Neuron (in vitro differentiated cells): ENCODE results near the gene POTEM.
"Not testable (repeated sequence)": the region's sequence is repeated elsewhere in the genome, so short reads cannot be mapped to it uniquely, and the experiment has no call there.

Source experiments
- H2AFZ ChIP-seq: one replicate; pipeline ENCODE4 v1.6.1; 2013; ENCODE audit warnings: low read depth, mild to moderate bottlenecking, inconsistent platforms, low read length, moderate library complexity
- H3K27me3 ChIP-seq: one replicate; pipeline ENCODE4 v1.6.1; 2013; ENCODE audit warnings: low read length; ENCODE audit not compliant: insufficient read depth
- H3K36me3 ChIP-seq: one replicate; pipeline ENCODE4 v1.6.1; 2013; ENCODE audit warnings: low read length; ENCODE audit not compliant: insufficient read depth
- H3K4me1 ChIP-seq: one replicate; pipeline ENCODE4 v1.6.1; 2013; ENCODE audit warnings: low read length; ENCODE audit not compliant: insufficient read depth
- H3K4me3 ChIP-seq: 2 replicates; pipeline ENCODE4 v1.5.1; 2013; ENCODE audit warnings: mild to moderate bottlenecking, low read length, moderate library complexity
- H3K9me3 ChIP-seq: one replicate; pipeline ENCODE4 v1.6.1; 2013; ENCODE audit warnings: low read length

Gene POTEM

GRCh38 chr14:19006490-19006889, 39.3 kb downstream of the POTEM start:
- H3K4me3 ChIP-seq, result not testable (repeated sequence)

GRCh38 chr14:19007678-19008077, 40.4 kb downstream of the POTEM start:
- not testable (repeated sequence) for H3K9me3 ChIP-seq, H3K27me3 ChIP-seq, H2AFZ ChIP-seq, H3K4me1 ChIP-seq, H3K4me3 ChIP-seq, H3K36me3 ChIP-seq

More at GRCh38 chr14:19006490-19006889, 39.3 kb downstream of the POTEM start:
- H3K4me1 ChIP-seq, H3K9me3 ChIP-seq, H3K36me3 ChIP-seq, H3K27me3 ChIP-seq, H2AFZ ChIP-seq: not testable (repeated sequence)

DNA sequence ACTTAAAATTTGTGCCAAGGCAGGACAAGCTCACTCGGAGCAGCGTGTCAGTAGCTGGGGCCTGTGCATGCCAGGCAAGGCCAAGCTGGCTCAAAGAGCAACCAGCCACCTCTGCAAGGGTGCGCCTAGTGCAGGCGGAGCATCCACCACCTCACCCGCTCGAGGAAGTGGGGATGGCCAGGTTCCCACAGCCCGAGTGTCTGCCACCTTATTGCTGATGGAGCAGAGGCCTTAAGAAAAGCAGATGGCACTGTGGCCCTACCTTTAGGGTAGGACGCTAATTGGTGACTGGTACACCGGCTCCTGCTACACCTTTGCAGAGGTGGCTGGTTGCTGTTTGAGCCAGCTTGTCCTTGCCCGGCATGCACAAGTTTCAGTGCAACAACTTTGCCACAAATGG, 43.8 kb downstream of the POTEM start:
- H3K4me3 ChIP-seq, H3K36me3 ChIP-seq, H2AFZ ChIP-seq, H3K27me3 ChIP-seq, H3K4me1 ChIP-seq, H3K9me3 ChIP-seq: not testable (repeated sequence)

DNA sequence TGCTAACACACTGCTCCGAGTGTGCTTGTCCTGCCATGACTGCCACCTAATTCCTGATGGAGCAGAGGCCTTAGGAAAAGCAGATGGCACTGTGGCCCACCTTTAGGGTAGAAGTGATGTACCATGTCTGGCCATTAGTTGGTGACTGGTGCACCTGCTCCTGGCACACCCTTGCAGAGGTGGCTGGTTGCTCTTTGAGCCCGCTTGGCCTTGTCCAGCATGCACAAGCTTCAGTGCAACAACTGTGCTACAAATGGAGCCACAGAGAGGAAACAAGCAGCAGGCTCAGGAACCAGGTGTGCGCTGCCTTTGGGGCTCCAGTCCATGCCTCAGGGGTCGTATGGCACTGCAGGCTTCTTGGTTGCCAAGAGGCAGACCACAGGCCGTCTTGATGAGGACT, 44.5 kb downstream of the POTEM start:
- H3K27me3 ChIP-seq, H3K4me1 ChIP-seq, H2AFZ ChIP-seq, H3K4me3 ChIP-seq, H3K36me3 ChIP-seq, H3K9me3 ChIP-seq: not testable (repeated sequence)

GRCh38 chr14:19015185-19015584, 48.0 kb downstream of the POTEM start:
- not testable (repeated sequence) for H2AFZ ChIP-seq, H3K27me3 ChIP-seq, H3K36me3 ChIP-seq, H3K9me3 ChIP-seq, H3K4me3 ChIP-seq, H3K4me1 ChIP-seq

- not testable (repeated sequence) for H3K4me3 ChIP-seq, H2AFZ ChIP-seq, H3K9me3 ChIP-seq, H3K4me1 ChIP-seq, H3K27me3 ChIP-seq, H3K36me3 ChIP-seq
Observed at GRCh38 chr14:19025080-19025589, 57.9 kb downstream of the POTEM start.

GRCh38 chr14:19026649-19027351, 59.6 kb downstream of the POTEM start:
- H3K4me3 ChIP-seq, H3K36me3 ChIP-seq, H3K27me3 ChIP-seq, H3K9me3 ChIP-seq, H2AFZ ChIP-seq, H3K4me1 ChIP-seq: not testable (repeated sequence)

DNA sequence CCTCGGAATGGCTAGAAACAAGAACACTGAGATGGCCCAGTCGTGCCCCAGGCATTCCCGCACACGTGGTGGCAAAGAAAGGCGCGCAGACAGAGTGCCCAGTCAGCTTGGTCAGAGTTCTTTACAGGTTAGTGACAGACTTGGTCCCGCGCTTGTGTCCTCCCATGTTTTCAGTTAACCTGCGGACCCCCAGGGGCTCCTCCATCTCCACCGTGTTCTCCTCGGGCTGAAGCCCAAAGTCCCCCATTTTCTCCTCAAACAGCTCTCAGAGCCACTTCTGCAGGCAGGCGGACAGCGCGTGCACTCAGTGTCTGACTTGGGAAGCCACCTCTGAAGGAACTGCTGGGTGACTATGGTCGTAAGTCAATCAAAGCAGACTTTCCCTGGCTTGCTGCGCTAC, 60.7 kb downstream of the POTEM start:
- H2AFZ ChIP-seq, H3K27me3 ChIP-seq, H3K4me1 ChIP-seq, H3K4me3 ChIP-seq, H3K36me3 ChIP-seq, H3K9me3 ChIP-seq: not testable (repeated sequence)

DNA sequence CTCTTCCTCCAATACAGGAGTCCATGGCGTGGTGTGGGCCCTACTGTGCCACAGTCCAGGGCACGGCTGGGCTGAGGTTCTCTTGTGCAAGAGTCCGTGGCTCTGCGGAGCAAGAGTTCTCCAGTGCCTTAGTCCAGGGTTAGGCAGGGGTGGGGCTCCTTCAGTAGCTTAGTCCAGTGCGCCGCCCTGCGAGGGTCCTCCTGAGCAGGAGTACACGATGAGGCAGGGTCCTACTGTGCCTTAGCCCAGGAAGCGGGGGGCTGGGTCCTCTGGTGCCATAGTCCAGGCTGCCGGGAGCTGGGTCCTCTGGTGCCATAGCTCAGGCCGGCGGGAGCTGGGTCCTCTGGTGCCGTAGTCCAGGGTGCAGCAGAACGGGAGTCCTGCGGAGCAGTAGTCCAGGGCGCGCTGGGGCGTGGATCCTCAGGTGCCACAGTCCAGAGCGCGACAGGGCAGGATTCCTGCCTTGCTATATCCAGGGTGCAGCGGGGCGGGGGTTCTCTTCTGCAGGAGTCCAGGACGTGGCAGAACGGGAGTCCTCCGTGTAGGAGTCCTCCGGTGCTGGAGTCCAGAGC, 69.7 kb downstream of the POTEM start:
- not testable (repeated sequence) for H3K36me3 ChIP-seq, H3K4me3 ChIP-seq, H3K27me3 ChIP-seq, H3K9me3 ChIP-seq, H2AFZ ChIP-seq, H3K4me1 ChIP-seq

GRCh38 chr14:19038060-19038664, 70.9 kb downstream of the POTEM start:
- not testable (repeated sequence) for H2AFZ ChIP-seq, H3K36me3 ChIP-seq, H3K9me3 ChIP-seq, H3K4me3 ChIP-seq, H3K4me1 ChIP-seq, H3K27me3 ChIP-seq

DNA sequence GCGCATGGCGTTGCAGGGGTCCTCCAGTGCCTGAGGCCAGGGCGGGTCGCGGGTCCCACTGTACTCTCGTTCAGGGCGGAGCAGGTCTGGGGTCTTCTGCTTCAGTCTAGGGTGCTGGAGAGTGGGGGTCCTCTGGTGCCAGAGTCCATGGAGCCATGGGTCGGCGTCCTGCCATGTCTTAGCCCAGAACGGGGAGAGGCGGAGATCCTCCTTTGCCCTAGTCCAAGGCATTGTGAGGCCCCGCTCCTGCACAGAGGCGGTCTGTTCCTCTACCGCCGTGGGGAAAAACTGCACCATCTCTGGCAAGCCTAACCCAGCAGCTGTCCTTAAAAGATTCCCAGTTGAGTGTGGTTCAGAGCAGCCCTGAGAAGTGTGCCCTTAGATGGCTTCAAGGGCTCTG, 71.6 kb downstream of the POTEM start:
- not testable (repeated sequence) for H3K36me3 ChIP-seq, H2AFZ ChIP-seq, H3K27me3 ChIP-seq, H3K9me3 ChIP-seq, H3K4me1 ChIP-seq, H3K4me3 ChIP-seq

- H3K9me3 ChIP-seq, H3K27me3 ChIP-seq, H3K36me3 ChIP-seq: not testable (repeated sequence)
Observed at GRCh38 chr14:19043384-19043783, 76.2 kb downstream of the POTEM start.

More at GRCh38 chr14:19043384-19043783, 76.2 kb downstream of the POTEM start:
- H2AFZ ChIP-seq, H3K4me3 ChIP-seq, H3K4me1 ChIP-seq: not testable (repeated sequence)
